Measurements from ENCODE around the gene CEP104.

DNA sequence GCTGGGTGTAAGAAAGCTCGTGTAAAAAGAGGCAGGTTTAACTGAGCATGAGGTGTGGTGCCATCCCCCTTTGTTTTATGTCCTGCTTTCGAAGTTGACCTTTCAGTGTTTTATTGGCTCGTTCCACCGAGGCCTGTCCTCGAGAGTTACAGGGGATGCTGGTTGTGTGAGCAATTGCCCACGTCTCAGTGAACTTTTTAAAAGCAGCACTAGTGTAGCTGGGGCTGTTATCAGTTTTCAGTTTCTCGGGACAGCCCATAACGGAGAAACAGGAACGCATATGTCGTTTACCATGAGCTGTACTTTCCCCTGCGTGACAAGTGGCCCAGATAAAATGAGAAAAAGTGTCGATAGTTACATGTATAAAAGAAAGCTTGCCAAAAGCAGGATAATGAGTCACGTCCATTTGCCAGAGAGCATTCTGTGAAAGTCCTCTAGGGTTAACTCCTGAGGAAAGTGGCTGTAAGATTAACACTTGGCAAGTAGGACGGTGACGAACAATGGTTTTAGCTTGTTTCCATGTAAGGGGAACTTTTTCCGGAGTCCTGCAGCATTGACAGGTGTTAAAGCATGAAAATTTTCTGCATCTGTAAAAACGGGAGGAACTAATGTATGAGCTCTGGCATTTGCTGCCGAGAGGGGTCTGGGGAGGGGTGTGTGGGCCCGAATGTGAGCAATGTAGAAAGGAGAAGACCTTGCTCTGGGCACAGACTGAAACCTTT lies 52.9 kb downstream of the CEP104 start:
- TF ChIP-seq, protein P1, sequence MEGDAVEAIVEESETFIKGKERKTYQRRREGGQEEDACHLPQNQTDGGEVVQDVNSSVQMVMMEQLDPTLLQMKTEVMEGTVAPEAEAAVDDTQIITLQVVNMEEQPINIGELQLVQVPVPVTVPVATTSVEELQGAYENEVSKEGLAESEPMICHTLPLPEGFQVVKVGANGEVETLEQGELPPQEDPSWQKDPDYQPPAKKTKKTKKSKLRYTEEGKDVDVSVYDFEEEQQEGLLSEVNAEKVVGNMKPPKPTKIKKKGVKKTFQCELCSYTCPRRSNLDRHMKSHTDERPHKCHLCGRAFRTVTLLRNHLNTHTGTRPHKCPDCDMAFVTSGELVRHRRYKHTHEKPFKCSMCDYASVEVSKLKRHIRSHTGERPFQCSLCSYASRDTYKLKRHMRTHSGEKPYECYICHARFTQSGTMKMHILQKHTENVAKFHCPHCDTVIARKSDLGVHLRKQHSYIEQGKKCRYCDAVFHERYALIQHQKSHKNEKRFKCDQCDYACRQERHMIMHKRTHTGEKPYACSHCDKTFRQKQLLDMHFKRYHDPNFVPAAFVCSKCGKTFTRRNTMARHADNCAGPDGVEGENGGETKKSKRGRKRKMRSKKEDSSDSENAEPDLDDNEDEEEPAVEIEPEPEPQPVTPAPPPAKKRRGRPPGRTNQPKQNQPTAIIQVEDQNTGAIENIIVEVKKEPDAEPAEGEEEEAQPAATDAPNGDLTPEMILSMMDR (IDR thresholded peaks at IDR 0.05; ENCODE audit: insufficient read depth, low read length): no peak
- TF ChIP-seq GABPA (IDR thresholded peaks at IDR 0.05; ENCODE audit: low read depth) (no peak), POLR2AphosphoS5 (IDR thresholded peaks at IDR 0.05; ENCODE audit: low read depth) (no peak)
- TF ChIP-seq, protein P2, sequence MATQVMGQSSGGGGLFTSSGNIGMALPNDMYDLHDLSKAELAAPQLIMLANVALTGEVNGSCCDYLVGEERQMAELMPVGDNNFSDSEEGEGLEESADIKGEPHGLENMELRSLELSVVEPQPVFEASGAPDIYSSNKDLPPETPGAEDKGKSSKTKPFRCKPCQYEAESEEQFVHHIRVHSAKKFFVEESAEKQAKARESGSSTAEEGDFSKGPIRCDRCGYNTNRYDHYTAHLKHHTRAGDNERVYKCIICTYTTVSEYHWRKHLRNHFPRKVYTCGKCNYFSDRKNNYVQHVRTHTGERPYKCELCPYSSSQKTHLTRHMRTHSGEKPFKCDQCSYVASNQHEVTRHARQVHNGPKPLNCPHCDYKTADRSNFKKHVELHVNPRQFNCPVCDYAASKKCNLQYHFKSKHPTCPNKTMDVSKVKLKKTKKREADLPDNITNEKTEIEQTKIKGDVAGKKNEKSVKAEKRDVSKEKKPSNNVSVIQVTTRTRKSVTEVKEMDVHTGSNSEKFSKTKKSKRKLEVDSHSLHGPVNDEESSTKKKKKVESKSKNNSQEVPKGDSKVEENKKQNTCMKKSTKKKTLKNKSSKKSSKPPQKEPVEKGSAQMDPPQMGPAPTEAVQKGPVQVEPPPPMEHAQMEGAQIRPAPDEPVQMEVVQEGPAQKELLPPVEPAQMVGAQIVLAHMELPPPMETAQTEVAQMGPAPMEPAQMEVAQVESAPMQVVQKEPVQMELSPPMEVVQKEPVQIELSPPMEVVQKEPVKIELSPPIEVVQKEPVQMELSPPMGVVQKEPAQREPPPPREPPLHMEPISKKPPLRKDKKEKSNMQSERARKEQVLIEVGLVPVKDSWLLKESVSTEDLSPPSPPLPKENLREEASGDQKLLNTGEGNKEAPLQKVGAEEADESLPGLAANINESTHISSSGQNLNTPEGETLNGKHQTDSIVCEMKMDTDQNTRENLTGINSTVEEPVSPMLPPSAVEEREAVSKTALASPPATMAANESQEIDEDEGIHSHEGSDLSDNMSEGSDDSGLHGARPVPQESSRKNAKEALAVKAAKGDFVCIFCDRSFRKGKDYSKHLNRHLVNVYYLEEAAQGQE (IDR thresholded peaks at IDR 0.05; ENCODE audit: insufficient replicate concordance, low read depth): no peak

Measured in HL-60 (cell line).